Fibroblast of pulmonary artery (primary cell): ENCODE measurements around the gene IL1RL2.

Experiments
- DNase-seq: peaks from one replicate; pipeline ENCODE4 v3.0.0-alpha.2; 2010; ENCODE audit warnings: low read depth
- H3K4me3 ChIP-seq: replicated peaks from 2 replicates; pipeline ENCODE4 v1.5.1; 2011; ENCODE audit warnings: low read depth, mild to moderate bottlenecking, control low read depth, low read length, moderate library complexity
- TF ChIP-seq, protein P1 (sequence below): IDR thresholded peaks from 2 replicates; pipeline ENCODE4 v1.5.1; 2011; ENCODE audit warnings: mild to moderate bottlenecking, control low read depth, low read length, inconsistent platforms; ENCODE audit errors: missing control alignments

Gene IL1RL2

DNA sequence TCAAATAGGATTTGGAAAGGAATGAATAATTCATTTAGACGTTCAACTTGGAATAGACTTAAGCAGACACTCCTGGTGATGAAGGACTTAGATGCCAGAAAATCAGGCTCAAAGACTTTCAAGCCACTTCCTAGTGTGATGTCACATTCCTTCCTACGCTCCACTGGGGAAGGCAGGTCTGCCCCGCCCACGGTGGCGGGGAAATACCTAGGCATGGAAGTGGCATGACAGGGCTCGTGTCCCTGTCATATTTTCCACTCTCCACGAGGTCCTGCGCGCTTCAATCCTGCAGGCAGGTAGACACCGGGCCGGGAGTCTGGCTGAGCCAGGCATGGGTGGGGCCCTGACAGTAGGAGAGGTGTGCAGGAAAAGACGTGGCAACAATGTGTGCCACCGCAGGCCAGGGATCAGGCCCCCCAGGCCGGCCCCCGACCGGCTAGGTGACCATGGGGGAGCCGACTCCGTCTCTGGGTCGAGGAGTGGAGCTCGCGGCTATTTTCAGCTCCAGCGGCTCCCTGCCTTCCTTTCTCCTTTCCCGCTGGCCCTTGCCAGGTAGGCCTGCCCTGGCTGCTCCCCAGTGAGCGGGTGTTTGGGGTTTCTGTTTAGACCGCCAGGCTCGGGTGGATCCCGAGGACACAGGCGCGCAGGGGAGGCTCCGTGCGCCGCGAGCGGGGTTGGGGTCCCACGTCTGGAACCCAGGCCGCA, at the start of gene IL1RL2:
Gene IL1RL2 (plus strand): TSS at position 233 of the 705 bp plus-strand sequence. CDS start 845 bp downstream, outside the sequence.
- peak within 1 kb of the TSS; percentile 44 for H3K4me3 ChIP-seq
- TF ChIP-seq, protein P1, sequence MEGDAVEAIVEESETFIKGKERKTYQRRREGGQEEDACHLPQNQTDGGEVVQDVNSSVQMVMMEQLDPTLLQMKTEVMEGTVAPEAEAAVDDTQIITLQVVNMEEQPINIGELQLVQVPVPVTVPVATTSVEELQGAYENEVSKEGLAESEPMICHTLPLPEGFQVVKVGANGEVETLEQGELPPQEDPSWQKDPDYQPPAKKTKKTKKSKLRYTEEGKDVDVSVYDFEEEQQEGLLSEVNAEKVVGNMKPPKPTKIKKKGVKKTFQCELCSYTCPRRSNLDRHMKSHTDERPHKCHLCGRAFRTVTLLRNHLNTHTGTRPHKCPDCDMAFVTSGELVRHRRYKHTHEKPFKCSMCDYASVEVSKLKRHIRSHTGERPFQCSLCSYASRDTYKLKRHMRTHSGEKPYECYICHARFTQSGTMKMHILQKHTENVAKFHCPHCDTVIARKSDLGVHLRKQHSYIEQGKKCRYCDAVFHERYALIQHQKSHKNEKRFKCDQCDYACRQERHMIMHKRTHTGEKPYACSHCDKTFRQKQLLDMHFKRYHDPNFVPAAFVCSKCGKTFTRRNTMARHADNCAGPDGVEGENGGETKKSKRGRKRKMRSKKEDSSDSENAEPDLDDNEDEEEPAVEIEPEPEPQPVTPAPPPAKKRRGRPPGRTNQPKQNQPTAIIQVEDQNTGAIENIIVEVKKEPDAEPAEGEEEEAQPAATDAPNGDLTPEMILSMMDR, result no peak
- peak; percentile 45 for DNase-seq

DNA sequence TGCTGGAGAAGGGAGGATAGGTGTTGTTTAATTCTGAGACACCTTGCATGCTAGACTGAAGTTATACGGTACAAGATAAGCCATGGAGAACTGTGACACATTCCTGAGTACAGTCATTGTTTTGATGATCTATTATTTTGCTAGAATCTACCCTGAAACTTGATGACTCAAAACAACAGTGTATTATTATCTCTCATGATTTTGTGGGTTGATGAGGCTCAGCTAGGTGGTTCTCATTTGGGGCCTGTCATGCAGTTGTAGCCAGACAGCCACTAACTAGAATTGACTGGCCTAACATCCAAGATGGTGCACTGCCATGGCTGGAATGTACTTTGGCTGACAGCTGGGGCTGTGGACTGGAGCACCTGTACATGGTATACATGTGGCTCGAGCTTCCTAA, 49.7 kb upstream of the IL1RL2 start:
- H3K4me3 ChIP-seq, result no peak overlapping the region
- DNase-seq, result no peak
- TF ChIP-seq, protein P1, result no peak

DNA sequence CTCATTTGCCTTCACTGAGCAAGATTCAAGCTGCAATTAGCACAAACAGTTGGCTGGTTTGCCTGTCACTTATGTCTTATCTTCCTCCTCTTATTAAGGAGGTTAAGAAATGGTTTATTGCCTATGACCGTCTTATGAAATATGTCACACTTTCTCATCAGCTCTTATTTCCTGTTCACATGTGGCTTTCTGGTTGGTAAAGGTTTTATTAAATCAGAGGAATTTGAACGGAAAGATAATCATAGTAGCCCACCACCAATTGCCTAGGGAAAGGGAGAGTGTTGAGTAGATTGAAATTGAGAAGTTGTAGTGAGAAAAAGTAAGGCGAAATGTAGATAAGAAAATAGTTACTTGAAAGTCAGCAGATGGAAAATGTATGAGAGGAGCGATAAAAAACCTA, 48.5 kb upstream of the IL1RL2 start:
- no peak for DNase-seq
- no peak overlapping the region for H3K4me3 ChIP-seq
- TF ChIP-seq, protein P1, result no peak

DNA sequence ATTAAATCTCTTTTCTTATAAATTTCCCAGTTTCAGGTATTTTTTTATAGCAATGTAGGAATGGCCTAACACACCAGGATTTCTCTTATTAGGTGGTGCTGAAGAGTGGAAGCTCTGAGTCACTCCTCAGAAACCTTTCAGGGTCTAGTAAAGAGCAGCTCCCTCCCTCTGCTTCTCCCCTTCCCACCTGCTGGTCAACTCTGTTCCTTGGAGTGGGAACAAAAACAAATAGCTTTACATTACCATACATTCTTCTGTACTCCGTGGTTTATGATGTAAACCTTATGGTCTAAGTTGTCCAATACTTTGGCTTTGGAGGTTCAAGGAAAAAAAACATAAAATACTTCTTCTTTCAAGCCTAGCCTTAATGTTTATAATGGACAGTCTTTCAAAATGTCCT, 47.0 kb upstream of the IL1RL2 start:
- H3K4me3 ChIP-seq, result no peak overlapping the region
- no peak for DNase-seq
- TF ChIP-seq, protein P1, result no peak

DNA sequence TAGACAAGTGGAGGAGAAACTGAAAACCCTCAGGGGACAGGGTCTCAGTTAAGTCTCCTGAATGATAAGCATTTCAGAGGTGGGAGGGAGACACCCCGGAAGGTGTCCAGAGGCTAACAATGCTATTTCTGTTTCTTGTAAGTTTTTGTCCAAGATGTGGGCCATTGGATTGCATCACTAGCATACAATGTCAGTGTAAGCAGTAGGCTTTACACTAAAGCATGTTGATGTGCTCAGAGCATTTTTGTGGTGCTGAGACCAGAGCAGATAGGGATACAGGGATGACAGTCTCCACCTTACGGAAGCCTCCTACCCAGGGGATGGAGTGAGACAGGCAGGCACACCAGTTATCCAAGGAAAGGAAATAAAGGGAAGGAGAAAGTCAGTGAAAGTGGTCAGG, 46.4 kb upstream of the IL1RL2 start:
- no peak for DNase-seq
- H3K4me3 ChIP-seq, result no peak overlapping the region
- TF ChIP-seq, protein P1, result no peak

DNA sequence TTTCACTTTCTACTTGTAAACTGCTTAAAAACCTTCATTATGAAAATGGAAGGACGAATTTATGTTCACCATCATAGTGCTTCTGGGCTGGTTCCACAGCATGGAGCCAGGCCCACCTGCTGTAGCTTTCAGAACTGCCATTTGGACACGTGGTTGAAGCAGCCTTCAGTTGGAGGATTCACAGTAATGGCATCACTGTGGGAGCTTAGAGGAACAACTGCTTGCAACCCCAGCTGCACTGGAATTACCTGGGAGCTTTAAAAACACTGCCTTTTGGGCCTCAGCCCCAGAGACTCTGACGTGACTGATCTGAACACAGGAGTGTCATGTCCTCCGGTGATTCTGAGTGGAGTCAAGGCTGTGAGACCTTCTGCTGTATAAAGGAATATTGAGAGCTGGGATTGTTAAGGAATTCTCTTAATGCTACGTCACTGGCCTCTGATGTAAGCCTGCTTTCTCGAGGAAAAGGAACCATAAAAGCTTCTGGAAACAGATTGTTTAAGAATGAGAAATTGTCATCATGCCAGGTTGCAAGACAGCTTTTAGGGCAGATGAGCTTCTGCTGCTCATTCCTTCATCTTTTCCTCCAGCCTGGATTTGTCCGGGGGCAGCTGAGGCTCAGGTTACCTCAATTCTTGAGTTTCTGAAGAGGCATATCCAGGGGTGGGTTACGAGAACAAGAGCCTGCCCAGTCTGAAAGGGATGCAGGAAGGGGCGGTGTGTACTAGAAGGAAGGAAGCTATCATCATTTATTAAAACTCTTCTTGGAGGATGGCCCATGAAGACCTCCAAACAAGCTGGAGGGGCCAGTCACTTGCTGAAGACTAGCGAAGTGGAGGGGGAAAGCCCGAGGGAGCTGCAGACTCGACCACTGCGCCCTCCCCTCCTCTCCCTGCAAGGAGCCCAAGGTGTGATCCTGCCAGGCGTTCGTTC, 45.5 kb upstream of the IL1RL2 start:
- peak; percentile 95 for DNase-seq
- H3K4me3 ChIP-seq, result peak overlapping the region; percentile 87
- TF ChIP-seq, protein P1, result no peak
